Liver (tissue), 9 donors: ENCODE measurements around the gene DISC1. TPM values are rescaled to one million over a fixed set of nuclear protein-coding genes. Genes with fewer than 3 reads are reported as not detected.

Source experiments
- DNase-seq: peaks from one replicate; pipeline ENCODE4 v3.0.0-alpha.2; 2017; ENCODE audit warnings: low spot score
- H3K27ac ChIP-seq, 2 donors: one replicate each; pipeline ENCODE4 v1.7.0; 2013; ENCODE audit warnings: inconsistent platforms in 2 of 2, low read length in 2 of 2, control low read depth in 1 of 2, low read depth in 1 of 2, mild to moderate bottlenecking in 1 of 2
- H3K27me3 ChIP-seq, 4 donors: one replicate each; pipeline versions ENCODE4 v1.6.1 to v1.7.0; 2013; ENCODE audit warnings: low read length in 3 of 4, inconsistent platforms in 1 of 4, mild to moderate bottlenecking in 1 of 4, moderate library complexity in 1 of 4; ENCODE audit not compliant: control insufficient read depth in 4 of 4, insufficient read depth in 4 of 4
- H3K36me3 ChIP-seq, 4 donors: one replicate each; pipeline versions ENCODE4 v1.6.1 to v1.7.0; 2013; ENCODE audit warnings: low read length in 3 of 4, mild to moderate bottlenecking in 3 of 4, low read depth in 1 of 4, moderate library complexity in 1 of 4; ENCODE audit not compliant: control insufficient read depth in 4 of 4, insufficient read depth in 3 of 4
- H3K4me1 ChIP-seq, 4 donors: one replicate each; pipeline versions ENCODE4 v1.6.1 to v1.7.0; 2013; ENCODE audit warnings: low read length in 3 of 4, mild to moderate bottlenecking in 3 of 4, moderate library complexity in 1 of 4; ENCODE audit not compliant: control insufficient read depth in 4 of 4, insufficient read depth in 4 of 4
- H3K4me3 ChIP-seq, 3 donors: one replicate each; pipeline versions ENCODE4 v1.6.1 to v1.7.0; 2013; ENCODE audit warnings: low read length in 3 of 3, control low read depth in 1 of 3, low read depth in 1 of 3, mild to moderate bottlenecking in 1 of 3
- H3K9ac ChIP-seq, 2 donors: one replicate each; pipeline ENCODE4 v1.7.0; 2013; ENCODE audit warnings: low read length in 2 of 2, mild to moderate bottlenecking in 2 of 2, moderate library complexity in 2 of 2, control low read depth in 1 of 2, low read depth in 1 of 2
- H3K9me3 ChIP-seq, 4 donors: one replicate each; pipeline versions ENCODE4 v1.6.1 to v1.7.0; 2013; ENCODE audit warnings: low read length in 3 of 4; ENCODE audit not compliant: control insufficient read depth in 4 of 4
- EGR1 ChIP-seq, 2 donors: IDR thresholded peaks; 2 replicates each; pipeline ENCODE4 v1.6.1; 2016 to 2018; ENCODE audit warnings: antibody characterized with exemption in 2 of 2, low read depth in 2 of 2
- FOXA1 ChIP-seq: IDR thresholded peaks from 2 replicates; pipeline ENCODE4 v1.6.1; 2016; ENCODE audit warnings: antibody characterized with exemption
- FOXA2 ChIP-seq: IDR thresholded peaks from 2 replicates; pipeline ENCODE4 v1.6.1; 2016; ENCODE audit warnings: antibody characterized with exemption
- GABPA ChIP-seq, 2 donors: IDR thresholded peaks in 1 of 2; conservative IDR thresholded peaks in 1 of 2; 2 replicates each; pipeline ENCODE4 v1.6.1; 2016; ENCODE audit warnings: antibody characterized with exemption in 2 of 2, mild to moderate bottlenecking in 1 of 2, moderate library complexity in 1 of 2
- HNF4A ChIP-seq, 2 donors: conservative IDR thresholded peaks; 2 replicates each; pipeline ENCODE4 v1.6.1; 2016; ENCODE audit warnings: antibody characterized with exemption in 2 of 2, mild to moderate bottlenecking in 2 of 2
- HNF4G ChIP-seq: IDR thresholded peaks from 2 replicates; pipeline ENCODE4 v1.6.1; 2016; ENCODE audit warnings: antibody characterized with exemption
- JUND ChIP-seq, 2 donors: IDR thresholded peaks; 2 replicates each; pipeline ENCODE4 v1.6.1; 2016; ENCODE audit warnings: antibody characterized with exemption in 2 of 2
- NR2F2 ChIP-seq: IDR thresholded peaks from 2 replicates; pipeline ENCODE4 v1.6.1; 2016; ENCODE audit warnings: antibody characterized with exemption
- RAD21 ChIP-seq, 2 donors: IDR thresholded peaks; 2 replicates each; pipeline ENCODE4 v1.6.1; 2016; ENCODE audit warnings: antibody characterized with exemption in 2 of 2, mild to moderate bottlenecking in 2 of 2
- RXRA ChIP-seq, 2 donors: IDR thresholded peaks; 2 replicates each; pipeline ENCODE4 v1.6.1; 2017 to 2018; ENCODE audit warnings: antibody characterized with exemption in 2 of 2, mild to moderate bottlenecking in 1 of 2
- SP1 ChIP-seq: IDR thresholded peaks from 2 replicates; pipeline ENCODE4 v1.6.1; 2018; ENCODE audit warnings: antibody characterized with exemption, mild to moderate bottlenecking
- TAF1 ChIP-seq: conservative IDR thresholded peaks from 2 replicates; pipeline ENCODE4 v1.6.1; 2016; ENCODE audit warnings: antibody characterized with exemption, mild to moderate bottlenecking
- YY1 ChIP-seq: IDR thresholded peaks from 2 replicates; pipeline ENCODE4 v1.6.1; 2016; ENCODE audit warnings: antibody characterized with exemption, mild to moderate bottlenecking
- WGBS: extraction: QIAGEN DNeasy Blood & Tissue Kit; methylation state at CpG from one replicate; pipeline ENCODE4 v1.1.7; 2013; 5-methylcytosine and 5-hydroxymethylcytosine counted together
- polyA plus RNA-seq, 2 donors: library from polyadenylated mRNA; stranded (reverse) in 1 of 2; unstranded in 1 of 2; fragments of 200-250 nt in 1 of 2; fragments of >200 nt in 1 of 2; fragmentation: Nextera tagmentation in 1 of 2; extraction: Ambion mirVana in 1 of 2; gene quantifications; one replicate each; pipeline versions ENCODE4 v1.2.1 to v1.2.3, GENCODE V29; 2013 to 2015
- total RNA-seq, 2 donors: library from RNA; depleted of rRNA; stranded (reverse); fragments of >200 nt; gene quantifications; one replicate each; pipeline ENCODE4 v1.2.3, GENCODE V29; 2014
- TF ChIP-seq, protein P1 (sequence below): IDR thresholded peaks from 2 replicates; pipeline ENCODE4 v1.6.1; 2016; ENCODE audit warnings: antibody characterized with exemption
- TF ChIP-seq, protein P2 (sequence below): fragments of 150-350 bp; IDR thresholded peaks from 2 replicates; pipeline ENCODE4 v1.5.1; 2017; ENCODE audit warnings: improper control_type of control experiment, low read depth, low read length; ENCODE audit not compliant: missing input control
- TF ChIP-seq, protein P3 (sequence below): IDR thresholded peaks from 2 replicates; pipeline ENCODE4 v1.6.1; 2016; ENCODE audit warnings: antibody characterized with exemption
- TF ChIP-seq, protein P4 (sequence below): IDR thresholded peaks from 2 replicates; pipeline ENCODE4 v1.6.1; 2016; ENCODE audit warnings: antibody characterized with exemption
- donor health status: healthy.
- donor health status: healthy.
- donor health status: healthy.
- donor health status: healthy.
- donor health status: healthy.

Gene DISC1
- total and polyA plus RNA-seq, 4 donors: 0.45 to 6.3 (median 2.3) TPM

DNA sequence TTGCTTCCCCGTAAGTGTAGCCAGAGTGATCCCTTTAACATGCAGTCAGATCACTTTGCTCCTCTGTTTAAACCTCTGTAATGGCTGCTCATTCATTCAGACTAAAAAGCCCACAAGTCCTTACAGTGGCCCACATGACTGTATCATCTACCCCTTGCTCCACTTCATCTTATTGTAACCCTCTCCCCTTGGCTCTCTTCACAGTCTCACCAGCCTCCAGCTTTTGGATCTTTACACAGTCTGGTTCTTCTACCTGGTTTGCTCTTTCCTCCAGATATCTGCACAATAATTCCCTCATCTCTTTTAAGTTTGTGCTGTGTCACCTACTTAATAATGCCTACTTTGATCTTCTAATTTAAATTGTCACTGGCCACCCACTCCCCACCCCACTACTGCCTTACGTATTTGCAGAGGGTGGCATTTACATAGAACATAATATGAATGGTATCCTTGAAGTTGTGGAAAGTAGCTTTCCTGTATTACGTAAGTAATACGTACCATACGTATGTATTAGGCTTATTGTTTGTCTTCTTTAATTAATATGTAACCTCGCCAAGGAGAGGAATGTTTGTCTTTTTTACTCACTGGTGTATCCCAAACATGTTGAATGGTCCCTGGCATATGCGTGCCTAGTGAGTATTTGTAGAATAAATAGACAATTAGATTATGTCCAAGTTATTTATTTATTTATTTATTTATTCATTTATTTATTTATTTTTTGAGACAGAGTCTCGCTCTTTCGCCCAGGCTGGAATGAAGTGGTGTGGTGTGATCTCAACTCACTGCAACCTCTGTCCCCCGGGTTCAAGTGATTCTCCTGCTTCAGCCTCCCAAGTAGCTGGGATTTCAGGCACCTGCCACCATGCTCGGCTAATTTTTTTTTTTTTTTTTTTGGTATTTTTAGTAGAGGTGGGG is 49.5 kb upstream of the DISC1 start:
- H3K4me1 ChIP-seq: peaks cover 0 to 1% (median 0%) of the 10 kb centered on the region in 4 donors
- no peaks in the 10 kb centered on the region for H3K27me3 ChIP-seq
- no peaks in the 10 kb centered on the region for H3K9me3 ChIP-seq
- H3K9ac ChIP-seq: no peak overlapping the region
- no peak overlapping the region for H3K4me3 ChIP-seq
- DNase-seq: no peak
- H3K27ac ChIP-seq: no peak overlapping the region
- H3K36me3 ChIP-seq: peaks cover 0 to 2% (median 0%) of the 10 kb centered on the region in 4 donors
- WGBS: 86% methylated on average over 11 of the region's 11 CpGs
- TF ChIP-seq TAF1 (no peak), FOXA1 (no peak), SP1 (no peak), RXRA (IDR thresholded peaks at IDR 0.05) (no peak), JUND (IDR thresholded peaks at IDR 0.05) (no peak), RAD21 (IDR thresholded peaks at IDR 0.05) (no peak), YY1 (no peak), GABPA (IDR thresholded peaks at IDR 0.05 in 1 of 2, conservative IDR thresholded peaks at IDR 0.05 in 1 of 2) (no peak), HNF4A (conservative IDR thresholded peaks at IDR 0.05) (no peak), NR2F2 (no peak), EGR1 (IDR thresholded peaks at IDR 0.05; ENCODE audit: low read depth in 2 of 2) (no peak), HNF4G (no peak)
- TF ChIP-seq, protein P1, sequence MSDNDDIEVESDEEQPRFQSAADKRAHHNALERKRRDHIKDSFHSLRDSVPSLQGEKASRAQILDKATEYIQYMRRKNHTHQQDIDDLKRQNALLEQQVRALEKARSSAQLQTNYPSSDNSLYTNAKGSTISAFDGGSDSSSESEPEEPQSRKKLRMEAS: no peak
- TF ChIP-seq, protein P2, sequence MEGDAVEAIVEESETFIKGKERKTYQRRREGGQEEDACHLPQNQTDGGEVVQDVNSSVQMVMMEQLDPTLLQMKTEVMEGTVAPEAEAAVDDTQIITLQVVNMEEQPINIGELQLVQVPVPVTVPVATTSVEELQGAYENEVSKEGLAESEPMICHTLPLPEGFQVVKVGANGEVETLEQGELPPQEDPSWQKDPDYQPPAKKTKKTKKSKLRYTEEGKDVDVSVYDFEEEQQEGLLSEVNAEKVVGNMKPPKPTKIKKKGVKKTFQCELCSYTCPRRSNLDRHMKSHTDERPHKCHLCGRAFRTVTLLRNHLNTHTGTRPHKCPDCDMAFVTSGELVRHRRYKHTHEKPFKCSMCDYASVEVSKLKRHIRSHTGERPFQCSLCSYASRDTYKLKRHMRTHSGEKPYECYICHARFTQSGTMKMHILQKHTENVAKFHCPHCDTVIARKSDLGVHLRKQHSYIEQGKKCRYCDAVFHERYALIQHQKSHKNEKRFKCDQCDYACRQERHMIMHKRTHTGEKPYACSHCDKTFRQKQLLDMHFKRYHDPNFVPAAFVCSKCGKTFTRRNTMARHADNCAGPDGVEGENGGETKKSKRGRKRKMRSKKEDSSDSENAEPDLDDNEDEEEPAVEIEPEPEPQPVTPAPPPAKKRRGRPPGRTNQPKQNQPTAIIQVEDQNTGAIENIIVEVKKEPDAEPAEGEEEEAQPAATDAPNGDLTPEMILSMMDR: no peak
- TF ChIP-seq, protein P3, sequence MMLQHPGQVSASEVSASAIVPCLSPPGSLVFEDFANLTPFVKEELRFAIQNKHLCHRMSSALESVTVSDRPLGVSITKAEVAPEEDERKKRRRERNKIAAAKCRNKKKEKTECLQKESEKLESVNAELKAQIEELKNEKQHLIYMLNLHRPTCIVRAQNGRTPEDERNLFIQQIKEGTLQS: no peak
- TF ChIP-seq, protein P4, sequence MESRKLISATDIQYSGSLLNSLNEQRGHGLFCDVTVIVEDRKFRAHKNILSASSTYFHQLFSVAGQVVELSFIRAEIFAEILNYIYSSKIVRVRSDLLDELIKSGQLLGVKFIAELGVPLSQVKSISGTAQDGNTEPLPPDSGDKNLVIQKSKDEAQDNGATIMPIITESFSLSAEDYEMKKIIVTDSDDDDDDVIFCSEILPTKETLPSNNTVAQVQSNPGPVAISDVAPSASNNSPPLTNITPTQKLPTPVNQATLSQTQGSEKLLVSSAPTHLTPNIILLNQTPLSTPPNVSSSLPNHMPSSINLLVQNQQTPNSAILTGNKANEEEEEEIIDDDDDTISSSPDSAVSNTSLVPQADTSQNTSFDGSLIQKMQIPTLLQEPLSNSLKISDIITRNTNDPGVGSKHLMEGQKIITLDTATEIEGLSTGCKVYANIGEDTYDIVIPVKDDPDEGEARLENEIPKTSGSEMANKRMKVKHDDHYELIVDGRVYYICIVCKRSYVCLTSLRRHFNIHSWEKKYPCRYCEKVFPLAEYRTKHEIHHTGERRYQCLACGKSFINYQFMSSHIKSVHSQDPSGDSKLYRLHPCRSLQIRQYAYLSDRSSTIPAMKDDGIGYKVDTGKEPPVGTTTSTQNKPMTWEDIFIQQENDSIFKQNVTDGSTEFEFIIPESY: no peak

DNA sequence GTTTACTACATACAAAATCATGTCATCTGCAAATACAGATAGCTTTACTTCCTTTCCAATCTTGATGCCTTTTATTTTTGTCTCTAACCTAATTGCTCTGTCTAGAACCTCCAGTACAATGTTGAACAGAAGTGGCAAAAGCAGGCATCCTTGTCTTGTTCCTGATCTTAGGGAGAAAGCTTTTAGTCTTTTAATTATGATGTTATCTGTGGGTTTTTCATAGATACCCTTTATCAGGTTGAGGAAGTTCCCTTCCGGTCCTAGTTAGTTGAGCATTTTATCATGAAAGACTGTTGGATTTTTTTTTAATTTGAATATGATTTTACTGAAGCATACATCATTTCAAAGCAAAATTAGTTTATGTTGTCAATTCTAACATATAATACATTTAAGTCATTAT is 45.7 kb upstream of the DISC1 start:
- H3K4me1 ChIP-seq: no peaks in the 10 kb centered on the region
- no peak overlapping the region for H3K4me3 ChIP-seq
- H3K9me3 ChIP-seq: no peaks in the 10 kb centered on the region
- no peak overlapping the region for H3K27ac ChIP-seq
- 80% methylated on average over 1 of the region's 1 CpG for WGBS
- H3K36me3 ChIP-seq: peaks cover 0 to 2% (median 0%) of the 10 kb centered on the region in 4 donors
- H3K9ac ChIP-seq: no peak overlapping the region
- no peak for TF ChIP-seq RXRA (IDR thresholded peaks at IDR 0.05)
- TF ChIP-seq, protein P1: no peak
- no peak for TF ChIP-seq FOXA2
- TF ChIP-seq YY1: no peak
- no peaks in the 10 kb centered on the region for H3K27me3 ChIP-seq
- no peak for DNase-seq
